IMR-90 (cell line): ENCODE data around the gene NELL1. TPM values are rescaled to one million over a fixed set of nuclear protein-coding genes. Genes with fewer than 3 reads are reported as not detected.

ENCODE experiments used
- ATAC-seq: fragments of 200-7000 bp; cut with Tn5 transposase; 2 replicates; pipeline ENCODE4 v1.9.1; 2020; ENCODE audit warnings: low read depth, mild to moderate bottlenecking, moderate library complexity
- BruUV-seq: library from RNA; stranded (reverse); fragments of 400-500 nt; replicated peaks from 2 replicates; lab custom pipeline; 2021; lab: Mats Ljungman, UMichigan
- CTCF ChIA-PET: fragments of 300-600 bp; formaldehyde crosslinking; extraction: SDS; loops from one replicate; lab custom pipeline; 2021; ENCODE audit warnings: antibody characterized with exemption; lab: Yijun Ruan, JAX
- POLR2A ChIA-PET: fragments of 300-600 bp; sonication (Branson Sonifier 250); formaldehyde crosslinking; loops from one replicate; lab custom pipeline; 2022; ENCODE audit warnings: antibody characterized with exemption; ENCODE audit not compliant: unreplicated experiment; lab: Charles Lee
- DNase-seq: peaks from one replicate; pipeline ENCODE4 v3.0.0; 2013
- H2AFZ ChIP-seq: replicated peaks from 2 replicates; pipeline ENCODE3; 2013; ENCODE audit warnings: low read length, mild to moderate bottlenecking; ENCODE audit not compliant: poor library complexity
- H2AK5ac ChIP-seq: 2 replicates; pipeline ENCODE4 v1.6.1; 2013; ENCODE audit warnings: low read depth, low read length, inconsistent platforms
- H2AK9ac ChIP-seq: replicated peaks from 2 replicates; pipeline ENCODE3; 2013; ENCODE audit warnings: mild to moderate bottlenecking, low read depth, low read length, moderate library complexity; ENCODE audit not compliant: poor library complexity
- H2BK120ac ChIP-seq: 2 replicates; pipeline ENCODE4 v1.6.1; 2013; ENCODE audit warnings: low read depth, low read length, inconsistent platforms
- H2BK15ac ChIP-seq: 3 replicates; pipeline ENCODE4 v1.6.1; 2013; ENCODE audit warnings: low read depth, low read length, inconsistent platforms
- H2BK20ac ChIP-seq: 2 replicates; pipeline ENCODE4 v1.6.1; 2013; ENCODE audit warnings: low read depth, mild to moderate bottlenecking, inconsistent platforms, low read length, moderate library complexity
- H2BK5ac ChIP-seq: 2 replicates; pipeline ENCODE4 v1.6.1; 2013; ENCODE audit warnings: mild to moderate bottlenecking, low read depth, low read length, inconsistent platforms; ENCODE audit not compliant: poor library complexity, severe bottlenecking
- H3K14ac ChIP-seq: replicated peaks from 2 replicates; pipeline ENCODE4 v1.6.1; 2013; ENCODE audit warnings: low read depth, low read length, inconsistent platforms
- H3K18ac ChIP-seq: 2 replicates; pipeline ENCODE4 v1.6.1; 2013; ENCODE audit warnings: low read depth, low read length, control low read depth
- H3K23ac ChIP-seq: 2 replicates; pipeline ENCODE4 v1.6.1; 2013; ENCODE audit warnings: low read depth, low read length, inconsistent platforms
- H3K27ac ChIP-seq: 2 replicates; pipeline ENCODE4 v1.5.1; 2013; ENCODE audit warnings: mild to moderate bottlenecking, control low read depth, low read length; ENCODE audit not compliant: insufficient read depth
- H3K27me3 ChIP-seq: 2 replicates; pipeline ENCODE4 v1.6.1; 2013; ENCODE audit warnings: low read length; ENCODE audit not compliant: control insufficient read depth, insufficient read depth
- H3K36me3 ChIP-seq: 2 replicates; pipeline ENCODE4 v1.6.1; 2013; ENCODE audit warnings: low read length, mixed read lengths; ENCODE audit not compliant: control insufficient read depth, insufficient read depth
- H3K4ac ChIP-seq: 2 replicates; pipeline ENCODE4 v1.6.1; 2013; ENCODE audit warnings: low read depth, low read length, inconsistent platforms
- H3K4me1 ChIP-seq: 2 replicates; pipeline ENCODE4 v1.6.1; 2013; ENCODE audit warnings: low read length, mixed read lengths; ENCODE audit not compliant: control insufficient read depth, insufficient read depth
- H3K4me2 ChIP-seq: 2 replicates; pipeline ENCODE4 v1.6.1; 2013; ENCODE audit warnings: low read depth, mild to moderate bottlenecking, control low read depth, low read length, moderate library complexity
- H3K4me3 ChIP-seq: 2 replicates; pipeline ENCODE4 v1.5.1; 2013; ENCODE audit warnings: low read depth, mild to moderate bottlenecking, control low read depth, low read length, moderate library complexity; ENCODE audit not compliant: insufficient read depth
- H3K56ac ChIP-seq: 2 replicates; pipeline ENCODE4 v1.6.1; 2013; ENCODE audit warnings: low read length, inconsistent platforms; ENCODE audit not compliant: insufficient read depth; ENCODE audit errors: extremely low read depth
- H3K79me1 ChIP-seq, 2 experiments: 2 replicates each; pipeline ENCODE4 v1.6.1; 2013; ENCODE audit warnings: low read length in 2 of 2, inconsistent platforms in 1 of 2, low read depth in 1 of 2
- H3K9ac ChIP-seq: 2 replicates; pipeline ENCODE4 v1.6.1; 2013; ENCODE audit warnings: low read depth, low read length, control low read depth
- H3K9me1 ChIP-seq: 2 replicates; pipeline ENCODE4 v1.6.1; 2013; ENCODE audit warnings: low read length, inconsistent platforms; ENCODE audit not compliant: insufficient read depth
- H3K9me3 ChIP-seq: 2 replicates; pipeline ENCODE4 v1.6.1; 2013; ENCODE audit warnings: low read length; ENCODE audit not compliant: control insufficient read depth, insufficient read depth
- H4K20me1 ChIP-seq: 2 replicates; pipeline ENCODE4 v1.6.1; 2013; ENCODE audit warnings: low read length, inconsistent platforms; ENCODE audit not compliant: insufficient read depth
- H4K5ac ChIP-seq: 2 replicates; pipeline ENCODE4 v1.6.1; 2013; ENCODE audit warnings: mild to moderate bottlenecking, low read depth, low read length, control low read depth
- H4K8ac ChIP-seq, 2 experiments: 2 replicates each; pipeline ENCODE4 v1.6.1; 2013; ENCODE audit warnings: low read depth in 2 of 2, low read length in 2 of 2, control low read depth in 1 of 2, inconsistent platforms in 1 of 2
- H4K91ac ChIP-seq: 2 replicates; pipeline ENCODE4 v1.6.1; 2013; ENCODE audit warnings: low read depth, low read length, inconsistent platforms; ENCODE audit not compliant: insufficient read depth
- BHLHE40 ChIP-seq: fragments of 150-350 bp; IDR thresholded peaks from 2 replicates; pipeline ENCODE4 v1.6.1; 2016; ENCODE audit warnings: mild to moderate bottlenecking, low read depth, low read length
- CEBPB ChIP-seq: IDR thresholded peaks from 2 replicates; pipeline ENCODE4 v1.6.1; 2012; ENCODE audit warnings: low read depth, low read length, improper control_type of control experiment
- CHD1 ChIP-seq: IDR thresholded peaks from 2 replicates; pipeline ENCODE4 v1.6.1; 2012; ENCODE audit warnings: low read depth, low read length, improper control_type of control experiment
- CTCF ChIP-seq: conservative IDR thresholded peaks from 2 replicates; pipeline ENCODE4 v1.5.1; 2012; ENCODE audit warnings: mild to moderate bottlenecking, low read depth, low read length, improper control_type of control experiment
- MAFK ChIP-seq: IDR thresholded peaks from 2 replicates; pipeline ENCODE4 v1.6.1; 2012; ENCODE audit warnings: low read depth, low read length, improper control_type of control experiment
- MAZ ChIP-seq: IDR thresholded peaks from 2 replicates; pipeline ENCODE4 v1.6.1; 2012; ENCODE audit warnings: low read depth, mild to moderate bottlenecking, low read length, improper control_type of control experiment, moderate library complexity, borderline replicate concordance
- MXI1 ChIP-seq: IDR thresholded peaks from 2 replicates; pipeline ENCODE4 v1.6.1; 2012; ENCODE audit warnings: low read depth, mild to moderate bottlenecking, low read length, moderate library complexity, borderline replicate concordance
- NFE2L2 ChIP-seq: fragments of 150-350 bp; IDR thresholded peaks from 2 replicates; pipeline ENCODE4 v1.6.1; 2016; ENCODE audit warnings: low read depth, mild to moderate bottlenecking, low read length
- POLR2A ChIP-seq: IDR thresholded peaks from 2 replicates; pipeline ENCODE4 v1.6.1; 2012; ENCODE audit warnings: mild to moderate bottlenecking, low read depth, low read length
- RAD21 ChIP-seq: IDR thresholded peaks from 2 replicates; pipeline ENCODE4 v1.6.1; 2012; ENCODE audit warnings: low read length, improper control_type of control experiment
- RCOR1 ChIP-seq: IDR thresholded peaks from 2 replicates; pipeline ENCODE4 v1.6.1; 2012; ENCODE audit warnings: mild to moderate bottlenecking, low read length, improper control_type of control experiment; ENCODE audit not compliant: insufficient replicate concordance
- RFX5 ChIP-seq: IDR thresholded peaks from 2 replicates; pipeline ENCODE4 v1.8.0; 2012; ENCODE audit warnings: low read depth, mild to moderate bottlenecking, low read length, moderate library complexity
- SMC3 ChIP-seq: fragments of 150-350 bp; IDR thresholded peaks from 2 replicates; pipeline ENCODE4 v1.6.1; 2016; ENCODE audit warnings: low read depth, mild to moderate bottlenecking, antibody characterized with exemption, low read length, moderate library complexity
- WGBS, 2 experiments: methylation state at CpG; one replicate each; pipeline versions ENCODE4 v1.1.5 to v1.1.7; 2013; ENCODE audit warnings: missing lambda C conversion rate in 2 of 2; ENCODE audit not compliant: insufficient read length in 1 of 2; ENCODE audit errors: extremely low coverage in 2 of 2; 5-methylcytosine and 5-hydroxymethylcytosine counted together
- dilution Hi-C: fragments of 300-500 bp; cut with HindIII; formaldehyde crosslinking; loops from one replicate; pipeline ENCODE4 v1.14.3; 2018; ENCODE audit warnings: low sequenced_read_pairs; ENCODE audit not compliant: unreplicated experiment
- in situ Hi-C: fragments of 300-500 bp; cut with MboI; formaldehyde crosslinking; loops from 3 replicates; pipeline ENCODE4 v1.14.3; 2019; ENCODE audit warnings: low sequenced_read_pairs, inconsistent platforms, mixed read lengths
- intact Hi-C: fragments of 100-400 bp; cut with micrococcal nuclease; formaldehyde crosslinking; loops from 2 replicates; pipeline ENCODE4 v1.10.0; 2022
- polyA plus RNA-seq, 3 experiments: library from polyadenylated mRNA; depleted of rRNA; stranded (reverse); fragments of >200 nt; gene quantifications; 2 replicates each; pipeline ENCODE4 v1.2.3, GENCODE V29; 2012; ENCODE audit warnings: low replicate concordance in 1 of 3
- total RNA-seq: library from RNA; depleted of rRNA; stranded (reverse); fragments of >200 nt; gene quantifications from 2 replicates; pipeline ENCODE4 v1.2.3, GENCODE V29; 2012
- TF ChIP-seq, protein P1 (sequence below): fragments of 150-350 bp; IDR thresholded peaks from 2 replicates; pipeline ENCODE4 v1.6.1; 2017; ENCODE audit warnings: mild to moderate bottlenecking, antibody characterized with exemption, low read length, low read depth

NELL1 gene
- total and polyA plus RNA-seq, 2 of the 4 experiments (the other 2 are of a cell fraction): not detected

- Histone ChIP-seq H3K4ac (no peak overlapping the region), H3K23ac (no peak overlapping the region), H4K5ac (no peak overlapping the region), H3K4me3 (no peak overlapping the region), H4K8ac (no peak overlapping the region), H3K79me1 (no peaks in the 10 kb centered on the region), H3K9me1 (no peaks in the 10 kb centered on the region), H2BK120ac (no peak overlapping the region), H3K27ac (no peak overlapping the region), H3K4me1 (no peaks in the 10 kb centered on the region), H3K4me2 (no peak overlapping the region), H3K18ac (no peak overlapping the region), H3K9me3 (peaks cover 5% of the 10 kb centered on the region), H2AFZ (no peak overlapping the region), H2BK20ac (no peak overlapping the region), H2BK15ac (no peak overlapping the region), H2AK9ac (no peak overlapping the region), H3K14ac (no peak overlapping the region), H3K56ac (no peak overlapping the region), H4K91ac (no peak overlapping the region), H2BK5ac (no peak overlapping the region), H2AK5ac (no peak overlapping the region), H4K20me1 (no peaks in the 10 kb centered on the region), H3K27me3 (no peaks in the 10 kb centered on the region), H3K9ac (no peak overlapping the region), H3K36me3 (no peaks in the 10 kb centered on the region)
- POLR2A ChIA-PET: no interaction called here
- TF ChIP-seq CTCF (no peak), BHLHE40 (no peak), CEBPB (no peak), RAD21 (no peak), RCOR1 (no peak), RFX5 (no peak), MXI1 (no peak), POLR2A (no peak), CHD1 (no peak), MAZ (no peak), MAFK (no peak), NFE2L2 (no peak), SMC3 (no peak)
- TF ChIP-seq, protein P1, sequence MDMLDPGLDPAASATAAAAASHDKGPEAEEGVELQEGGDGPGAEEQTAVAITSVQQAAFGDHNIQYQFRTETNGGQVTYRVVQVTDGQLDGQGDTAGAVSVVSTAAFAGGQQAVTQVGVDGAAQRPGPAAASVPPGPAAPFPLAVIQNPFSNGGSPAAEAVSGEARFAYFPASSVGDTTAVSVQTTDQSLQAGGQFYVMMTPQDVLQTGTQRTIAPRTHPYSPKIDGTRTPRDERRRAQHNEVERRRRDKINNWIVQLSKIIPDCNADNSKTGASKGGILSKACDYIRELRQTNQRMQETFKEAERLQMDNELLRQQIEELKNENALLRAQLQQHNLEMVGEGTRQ: no peak
- no TSS peak for BruUV-seq
- DNase-seq (no peak), ATAC-seq (no peak)
- intact Hi-C loops (no loop called here), dilution Hi-C loops (no loop called here), in situ Hi-C loops (no loop called here)
- CTCF ChIA-PET: no interaction called here
- WGBS, 2 experiments: no CpG with 5 or more reads among the region's 5 CpGs
These were observed 436.0 kb downstream of the NELL1 start for GRCh38 chr11:21105196-21105917.
